Activated T-helper 2 cell treated with anti-CD3 and anti-CD28 coated beads, Interferon-gamma antibody, Interleukin-2, Interleukin-4, amounts not matched to agents 10 μg/mL and 5 μg/mL and 100 μg/mL, durations not matched to agents 14 hours and 24 hours and 36 hours (primary cell): Measurements from ENCODE around the gene UGT2B7. TPM values are rescaled to one million over a fixed set of nuclear protein-coding genes. Genes with fewer than 3 reads are reported as not detected.

Source experiments
- DNase-seq: peaks from one replicate; pipeline ENCODE4 v3.0.0; 2021; ENCODE audit warnings: low spot score
- H3K27ac Mint-ChIP-seq: one replicate; pipeline ENCODE4 v1.8.0; 2021; ENCODE audit warnings: mixed read lengths
- H3K27me3 Mint-ChIP-seq: one replicate; pipeline ENCODE4 v1.8.0; 2021; ENCODE audit warnings: low read depth, mixed read lengths
- H3K36me3 Mint-ChIP-seq: one replicate; pipeline ENCODE4 v1.8.0; 2021; ENCODE audit warnings: low read depth, mixed read lengths
- H3K4me1 Mint-ChIP-seq: one replicate; pipeline ENCODE4 v1.8.0; 2021; ENCODE audit warnings: low read depth, mixed read lengths
- H3K4me3 Mint-ChIP-seq: one replicate; pipeline ENCODE4 v1.8.0; 2021; ENCODE audit warnings: low read depth, mild to moderate bottlenecking, moderate library complexity, mixed read lengths
- H3K9me3 Mint-ChIP-seq: one replicate; pipeline ENCODE4 v1.8.0; 2021; ENCODE audit warnings: mixed read lengths
- intact Hi-C: fragments of 100-400 bp; cut with micrococcal nuclease; formaldehyde crosslinking; loops from one replicate; pipeline ENCODE4 v1.15.1; 2023
- total RNA-seq: library from RNA; stranded (reverse); gene quantifications from 2 replicates; pipeline ENCODE4 v1.2.3, GENCODE V29; 2022

UGT2B7 gene
- total RNA-seq, 1 donor from 2014 or later, result not detected

DNA sequence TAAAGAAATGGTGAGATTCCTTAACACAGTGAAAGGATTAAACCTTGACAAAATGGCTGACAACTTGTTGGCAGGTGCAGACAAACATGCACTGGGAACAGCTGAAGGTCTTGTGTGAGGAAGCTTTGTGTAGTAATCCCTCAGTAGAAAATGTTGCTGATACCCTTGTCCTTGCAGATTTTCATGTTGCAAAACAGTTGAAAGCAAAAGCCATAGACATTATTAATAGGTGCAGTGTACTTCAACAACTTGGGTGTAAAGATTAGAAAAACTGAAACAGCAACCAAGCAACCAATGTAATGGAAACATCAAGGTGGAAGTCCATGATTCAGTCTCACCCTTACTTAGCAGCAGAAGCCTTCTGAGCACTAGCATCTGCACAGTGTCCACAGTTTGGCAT lies 29.8 kb downstream of the UGT2B7 start:
- Mint-ChIP-seq H3K9me3 (no peaks in the 10 kb centered on the region), H3K27ac (no peak overlapping the region), H3K36me3 (no peaks in the 10 kb centered on the region), H3K27me3 (no peaks in the 10 kb centered on the region), H3K4me1 (no peaks in the 10 kb centered on the region), H3K4me3 (no peak overlapping the region)
- no peak for DNase-seq
- intact Hi-C loops, result no loop called here

DNA sequence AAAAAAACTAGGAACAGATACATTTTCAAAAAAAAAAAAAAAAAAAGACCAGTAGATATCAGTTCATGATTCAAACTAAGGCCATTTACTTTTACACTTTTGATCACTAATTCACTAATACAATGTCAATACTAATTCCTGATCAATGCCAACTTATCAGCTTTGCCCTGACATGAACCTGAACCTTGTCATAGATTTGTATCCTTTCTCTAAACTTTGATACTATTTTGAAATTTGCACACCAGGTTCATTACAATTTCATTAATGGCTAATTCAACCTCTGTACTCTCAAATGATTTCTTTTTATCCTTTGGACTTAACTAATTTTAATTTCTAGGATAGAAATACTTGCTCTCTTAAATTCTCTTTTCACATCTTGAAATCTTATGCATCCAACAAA lies 37.7 kb downstream of the UGT2B7 start:
- Mint-ChIP-seq H3K9me3 (no peaks in the 10 kb centered on the region), H3K4me3 (no peak overlapping the region), H3K27me3 (no peaks in the 10 kb centered on the region), H3K36me3 (no peaks in the 10 kb centered on the region), H3K27ac (no peak overlapping the region), H3K4me1 (no peaks in the 10 kb centered on the region)
- intact Hi-C loops, result no loop called here
- no peak for DNase-seq

DNA sequence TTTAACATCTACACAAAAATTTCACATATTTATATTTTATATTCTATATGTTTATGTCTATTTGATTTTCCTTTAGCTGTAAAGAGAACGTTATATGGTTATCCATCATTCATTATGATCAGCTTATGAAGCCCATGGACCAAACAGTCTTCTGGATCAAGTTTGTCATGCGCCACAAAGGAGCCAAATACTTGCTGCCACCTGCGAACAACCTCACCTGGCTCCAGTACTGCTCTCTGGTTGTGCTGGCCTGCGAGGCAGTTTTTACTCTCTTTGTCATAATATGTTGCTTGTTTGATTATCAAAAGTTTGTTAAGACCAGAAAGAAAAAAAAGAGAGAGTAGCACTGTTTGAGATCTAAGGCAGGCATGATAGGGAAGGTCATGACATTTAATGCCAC lies 38.2 kb downstream of the UGT2B7 start:
- no peaks in the 10 kb centered on the region for H3K36me3 Mint-ChIP-seq
- H3K27me3 Mint-ChIP-seq, result no peaks in the 10 kb centered on the region
- no peaks in the 10 kb centered on the region for H3K9me3 Mint-ChIP-seq
- intact Hi-C loops, result no loop called here
- no peaks in the 10 kb centered on the region for H3K4me1 Mint-ChIP-seq
- DNase-seq, result no peak
- no peak overlapping the region for H3K4me3 Mint-ChIP-seq
- H3K27ac Mint-ChIP-seq, result no peak overlapping the region

DNA sequence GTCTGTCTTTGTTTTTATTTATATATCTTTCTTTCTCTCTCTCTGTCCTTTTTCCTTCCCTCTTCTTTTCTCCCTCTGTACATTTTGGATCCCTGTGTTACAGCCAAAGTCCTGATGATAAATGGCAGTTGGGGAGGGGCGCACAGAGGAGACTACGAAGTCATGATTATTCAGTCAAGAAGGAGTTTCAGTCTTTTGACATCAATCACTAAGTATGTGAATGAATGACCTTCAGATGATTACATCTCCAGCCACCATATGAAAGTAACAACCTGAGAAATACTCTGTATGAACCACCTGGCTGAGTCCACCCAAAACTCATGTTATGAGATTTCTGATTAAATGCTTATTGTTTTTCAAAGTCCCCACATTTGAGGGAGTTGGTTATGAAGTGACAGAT lies 45.0 kb downstream of the UGT2B7 start:
- Mint-ChIP-seq H3K4me1 (no peaks in the 10 kb centered on the region), H3K4me3 (no peak overlapping the region), H3K27me3 (no peaks in the 10 kb centered on the region), H3K36me3 (no peaks in the 10 kb centered on the region), H3K9me3 (no peaks in the 10 kb centered on the region), H3K27ac (no peak overlapping the region)
- intact Hi-C loops, result no loop called here
- DNase-seq, result no peak

DNA sequence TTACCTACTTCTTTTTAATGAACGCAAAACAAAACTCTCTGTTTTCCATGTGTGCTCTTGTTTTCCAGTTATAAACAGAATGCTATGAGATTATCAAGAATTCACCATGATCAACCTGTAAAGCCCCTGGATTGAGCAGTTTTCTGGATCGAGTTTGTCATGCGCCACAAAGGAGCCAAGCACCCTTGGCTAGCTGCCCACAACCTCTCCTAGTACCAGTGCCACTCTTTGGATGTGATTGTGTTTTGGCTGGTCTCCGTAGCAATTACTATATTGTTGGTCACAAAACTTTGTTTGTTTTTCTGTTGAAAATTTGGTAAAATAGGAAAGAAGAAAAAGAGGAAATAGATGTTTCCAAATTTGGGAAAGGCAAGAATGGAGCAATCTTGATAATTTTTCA lies 51.1 kb downstream of the UGT2B7 start:
- H3K27me3 Mint-ChIP-seq, result no peaks in the 10 kb centered on the region
- no peaks in the 10 kb centered on the region for H3K36me3 Mint-ChIP-seq
- no peaks in the 10 kb centered on the region for H3K4me1 Mint-ChIP-seq
- intact Hi-C loops, result no loop called here
- no peak for DNase-seq
- H3K9me3 Mint-ChIP-seq, result no peaks in the 10 kb centered on the region
- no peak overlapping the region for H3K27ac Mint-ChIP-seq
- H3K4me3 Mint-ChIP-seq, result no peak overlapping the region

DNA sequence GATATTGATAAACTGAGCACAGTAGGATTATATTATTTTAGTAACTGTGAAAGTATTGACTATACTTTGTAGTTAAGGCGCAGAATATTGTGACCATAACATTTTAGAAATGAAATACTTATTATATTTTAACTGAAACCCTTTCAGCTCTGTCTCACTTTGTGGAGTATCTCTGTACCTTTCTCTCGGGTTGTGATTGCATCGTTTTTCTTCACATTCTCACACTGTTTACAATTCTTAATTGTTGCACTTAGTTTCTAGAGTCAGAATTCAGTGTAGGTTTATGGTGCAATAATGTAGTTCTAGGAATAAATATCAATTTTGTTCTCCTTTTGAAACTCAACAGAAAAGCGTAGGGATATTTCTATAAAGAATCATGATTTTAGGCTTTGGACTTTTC lies 57.7 kb downstream of the UGT2B7 start:
- Mint-ChIP-seq H3K4me1 (no peaks in the 10 kb centered on the region), H3K36me3 (no peaks in the 10 kb centered on the region), H3K4me3 (no peak overlapping the region), H3K9me3 (no peaks in the 10 kb centered on the region), H3K27ac (no peak overlapping the region), H3K27me3 (no peaks in the 10 kb centered on the region)
- no peak for DNase-seq
- intact Hi-C loops, result no loop called here

DNA sequence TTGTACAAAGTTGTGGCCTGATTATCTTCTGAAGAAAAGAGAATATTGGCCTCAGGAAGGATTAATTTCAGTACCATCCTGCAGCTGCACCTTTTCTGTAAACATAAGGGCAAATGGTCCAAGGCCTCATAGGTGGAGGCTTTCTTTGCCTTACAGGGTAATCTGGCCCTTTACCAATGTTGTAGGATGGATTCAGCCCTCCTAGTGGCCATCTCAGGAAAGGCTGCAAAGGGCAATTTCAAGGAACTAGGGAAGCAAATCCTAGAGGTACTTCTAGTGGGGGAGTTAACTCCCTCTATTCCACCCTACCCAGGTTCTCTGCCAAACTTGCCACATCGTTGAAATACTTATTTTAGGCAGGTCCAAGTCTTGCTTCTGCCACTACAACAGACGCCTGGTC lies 60.6 kb downstream of the UGT2B7 start:
- no peaks in the 10 kb centered on the region for H3K36me3 Mint-ChIP-seq
- H3K4me3 Mint-ChIP-seq, result no peak overlapping the region
- intact Hi-C loops, result no loop called here
- no peak overlapping the region for H3K27ac Mint-ChIP-seq
- H3K4me1 Mint-ChIP-seq, result no peaks in the 10 kb centered on the region
- H3K27me3 Mint-ChIP-seq, result no peaks in the 10 kb centered on the region
- no peak for DNase-seq
- no peaks in the 10 kb centered on the region for H3K9me3 Mint-ChIP-seq

Other genes starting within 250 kb of the UGT2B7 start
- gene UGT2A3, start 144.7 kb upstream of the UGT2B7 start, total RNA-seq, result not detected in 2 replicates
- not detected in 2 replicates for gene UGT2B11, start 118.3 kb downstream of the UGT2B7 start, total RNA-seq
- not detected in 2 replicates for gene UGT2B28, start 184.0 kb downstream of the UGT2B7 start, total RNA-seq